HS-27A (cell line): ENCODE results near the gene RALGDS.
"Not testable (repeated sequence)": the region's sequence is repeated elsewhere in the genome, so short reads cannot be mapped to it uniquely, and the experiment has no call there.

Experiments used
- DNase-seq: peaks from one replicate; pipeline ENCODE4 v3.0.0-alpha.2; 2012; ENCODE audit warnings: low read depth, missing footprints

Gene RALGDS

GRCh38 chr9:133121198-133121914 lies at the start of gene RALGDS:
Gene RALGDS, minus strand, starts transcription at chr9:133121240. Its CDS starts 86 bp downstream, at chr9:133121154.
- no peak for DNase-seq

DNA sequence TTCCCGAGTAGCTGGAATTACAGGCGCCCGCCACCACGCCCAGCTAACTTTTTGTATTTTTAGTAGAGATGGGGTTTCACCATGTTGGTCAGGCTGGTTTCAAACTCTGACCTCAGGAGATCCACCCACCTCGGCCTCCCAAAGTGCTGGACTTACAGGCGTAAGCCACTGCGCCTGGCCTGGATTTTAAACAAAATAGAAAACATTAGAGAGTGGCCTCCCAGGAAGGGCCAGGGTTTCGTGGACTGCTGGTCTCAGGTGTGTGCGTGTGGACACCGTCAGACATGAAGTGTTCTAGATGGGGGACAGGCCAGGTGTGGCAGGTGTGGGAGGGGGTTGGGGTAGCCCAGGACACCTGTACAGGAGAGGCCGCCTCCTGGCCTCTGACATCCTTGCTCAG lies 49.7 kb upstream of the RALGDS start:
- DNase-seq, result no peak

DNA sequence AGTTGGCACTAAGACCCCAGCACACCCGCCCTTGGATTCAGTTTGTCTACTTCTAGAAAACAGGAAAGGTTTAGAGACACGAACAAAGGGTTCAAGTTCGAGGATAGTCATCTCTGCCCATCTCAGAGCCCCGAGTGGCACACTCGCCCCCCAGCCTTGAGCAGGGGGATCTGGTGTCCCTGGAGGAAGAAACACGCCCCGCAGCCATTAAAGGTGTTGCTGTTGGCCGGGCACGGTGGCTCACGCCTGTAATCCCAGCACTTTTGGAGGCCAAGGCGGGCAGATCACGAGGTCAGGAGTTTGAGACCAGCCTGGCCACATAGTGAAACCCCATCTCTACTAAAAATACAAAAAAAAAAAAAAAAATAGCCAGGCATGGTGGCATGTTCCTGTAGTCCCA lies 48.6 kb upstream of the RALGDS start:
- not testable (repeated sequence) for DNase-seq

DNA sequence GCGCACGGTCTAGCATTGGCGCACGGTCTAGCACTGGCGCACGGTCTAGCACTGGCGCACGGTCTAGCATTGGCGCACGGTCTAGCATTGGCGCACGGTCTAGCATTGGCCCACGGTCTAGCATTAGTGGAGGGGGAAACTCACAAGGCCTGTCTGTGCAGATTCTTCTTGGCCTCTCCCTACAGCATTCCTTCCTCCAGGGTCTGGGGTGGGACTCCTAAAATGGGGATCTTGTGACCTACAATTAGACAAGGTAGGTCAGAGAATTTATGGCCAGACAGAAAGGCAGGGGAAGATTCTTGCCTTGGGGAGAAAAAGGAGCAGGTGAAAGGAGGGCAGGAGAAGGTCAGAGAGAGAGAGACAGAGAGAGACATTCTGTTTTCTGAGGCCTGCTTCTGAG lies 48.1 kb upstream of the RALGDS start:
- no peak for DNase-seq

- no peak for DNase-seq
These were observed 47.4 kb upstream of the RALGDS start for GRCh38 chr9:133168432-133168831.

GRCh38 chr9:133167769-133168168 lies 46.7 kb upstream of the RALGDS start:
- no peak for DNase-seq

DNA sequence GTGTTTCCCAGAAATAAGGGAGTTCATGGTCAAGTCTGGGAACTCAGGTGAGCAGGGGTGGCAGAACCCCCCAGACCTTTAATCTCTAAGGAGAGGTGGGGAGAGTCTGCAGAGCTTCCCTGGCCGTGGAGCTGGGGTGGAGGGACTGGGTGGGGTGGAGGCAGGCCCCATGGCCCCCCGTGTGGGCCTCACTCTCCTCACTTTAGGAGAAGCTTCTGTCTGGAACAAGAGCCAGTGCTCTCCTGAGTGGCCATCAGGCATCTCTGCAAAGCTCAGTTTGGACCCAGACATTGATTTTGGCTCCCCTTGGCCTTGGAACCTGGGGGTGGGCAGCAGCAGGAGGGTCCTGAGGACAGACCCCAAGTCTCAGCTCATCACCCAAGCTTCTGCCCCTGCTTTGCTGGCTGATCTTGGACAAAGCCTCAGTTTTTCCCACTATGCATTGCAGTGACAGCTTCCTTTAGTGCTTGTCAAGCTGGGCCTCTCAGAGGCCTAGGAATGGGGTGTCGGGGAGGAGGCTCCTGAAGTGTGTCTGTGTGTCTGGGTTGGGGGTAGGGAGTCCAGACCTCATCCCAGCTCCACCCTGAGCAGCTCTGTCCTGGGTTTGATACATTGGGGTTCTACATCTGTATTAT lies 46.2 kb upstream of the RALGDS start:
- no peak for DNase-seq

DNA sequence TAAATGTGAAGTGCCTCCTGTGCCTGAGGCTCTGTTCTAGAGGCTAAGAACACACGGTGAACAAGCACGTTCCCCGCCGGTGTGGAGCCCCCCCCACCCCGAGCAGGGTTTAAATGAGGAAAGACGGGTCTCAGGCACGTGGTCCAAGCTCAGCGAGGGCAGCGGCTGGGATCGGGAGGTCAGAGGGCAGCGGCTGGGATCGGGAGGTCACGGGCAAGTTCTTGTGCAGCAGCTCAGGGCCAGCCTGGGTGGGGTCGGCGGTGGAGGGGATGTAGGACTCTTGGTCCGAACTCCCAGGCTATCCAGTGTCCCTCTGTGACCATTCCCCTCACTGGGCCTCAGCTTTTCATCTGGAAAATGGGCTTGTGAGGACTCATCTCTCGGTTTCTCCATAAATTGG lies 45.4 kb upstream of the RALGDS start:
- no peak for DNase-seq

GRCh38 chr9:133165452-133165730 lies 44.4 kb upstream of the RALGDS start:
- DNase-seq, result no peak

DNA sequence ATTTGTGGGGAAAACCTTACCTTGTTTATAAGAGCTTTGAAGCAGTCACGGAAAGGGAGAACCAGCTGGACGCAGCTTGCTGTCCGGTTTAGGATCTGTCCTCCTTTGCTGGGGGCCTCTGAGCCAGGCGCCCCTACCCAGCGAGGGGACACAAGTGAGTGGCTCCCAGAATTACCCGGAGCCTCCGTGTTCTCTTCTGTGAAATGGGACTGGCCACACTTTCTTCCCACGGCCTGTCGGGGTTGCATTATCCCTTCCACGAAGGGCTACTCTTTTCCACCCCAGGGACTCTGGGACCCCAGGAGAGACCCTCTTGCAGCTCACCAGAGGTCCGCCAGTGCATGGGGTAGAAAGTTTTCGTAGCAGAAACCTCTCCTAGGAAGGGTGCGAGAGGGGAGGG lies 43.2 kb upstream of the RALGDS start:
- no peak for DNase-seq

DNA sequence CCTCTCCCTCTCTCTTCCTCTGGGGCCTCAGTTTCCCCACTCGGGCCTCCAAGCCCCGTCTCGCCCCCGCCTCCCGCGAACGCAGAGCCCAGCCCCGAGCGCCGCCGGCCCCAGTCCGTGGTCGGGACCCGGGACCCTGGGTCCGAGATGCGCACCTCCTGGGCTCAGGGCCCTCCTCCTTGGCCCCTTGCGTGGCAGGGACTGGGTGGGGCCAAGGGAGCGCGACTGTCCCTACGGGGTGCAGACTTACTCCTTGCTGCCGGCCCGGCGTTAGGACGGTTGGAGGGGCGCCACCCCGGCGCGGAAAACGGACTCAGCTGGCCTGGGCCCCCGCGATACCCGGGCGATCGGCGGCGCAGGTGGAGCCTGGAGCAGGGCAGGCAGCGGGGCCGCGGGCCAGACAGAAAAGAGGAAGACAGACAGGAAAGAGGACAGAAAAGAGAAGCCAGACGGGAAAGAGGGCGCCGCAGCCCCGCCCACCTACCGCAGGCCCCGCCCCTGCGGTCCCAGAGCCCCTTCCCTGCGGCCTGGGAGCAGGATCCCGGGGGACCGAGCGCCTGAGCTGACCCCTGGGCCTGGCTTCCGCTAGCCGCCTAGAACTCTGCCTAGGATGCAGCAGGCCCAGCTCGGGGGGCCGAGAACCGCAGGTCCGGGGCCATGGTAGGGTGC lies 42.6 kb upstream of the RALGDS start, which contains the start of gene GBGT1:
TSS of gene GBGT1 (minus strand) at position 411 of the 669 bp plus-strand sequence. CDS start 1,502 bp downstream, outside the sequence.
- DNase-seq, result no peak

DNA sequence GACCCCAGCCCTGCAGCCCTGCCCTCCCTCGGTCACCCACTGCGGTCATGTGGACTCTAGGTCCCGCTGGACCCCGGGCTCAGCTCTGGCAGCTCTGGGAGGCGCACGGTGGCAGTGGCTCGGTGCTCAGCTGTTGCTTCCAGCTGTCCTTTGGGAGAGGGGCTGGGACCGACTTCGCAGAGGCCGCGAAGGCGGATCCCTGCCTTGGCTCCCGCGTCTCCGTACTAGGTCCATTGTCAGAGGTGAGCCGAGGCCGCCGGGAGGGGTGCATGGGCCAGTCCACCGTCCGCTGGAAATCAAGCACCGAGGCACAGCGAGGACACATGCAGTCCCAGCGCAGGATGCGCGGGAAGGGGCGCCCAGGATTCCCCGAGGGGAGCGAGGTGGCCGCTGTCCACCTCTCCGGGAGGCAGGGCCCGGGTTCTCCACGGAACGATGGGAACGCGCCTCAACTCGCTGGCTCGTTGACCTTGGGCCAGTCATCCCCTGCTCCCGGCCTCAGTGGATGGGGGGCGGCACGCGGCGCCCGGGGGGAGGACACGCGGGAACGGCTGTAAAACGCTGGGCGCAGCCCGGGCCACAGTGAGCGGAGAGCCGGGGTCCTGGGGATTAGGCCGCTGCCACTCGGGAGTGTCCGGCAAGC lies 41.9 kb upstream of the RALGDS start:
- no peak for DNase-seq

DNA sequence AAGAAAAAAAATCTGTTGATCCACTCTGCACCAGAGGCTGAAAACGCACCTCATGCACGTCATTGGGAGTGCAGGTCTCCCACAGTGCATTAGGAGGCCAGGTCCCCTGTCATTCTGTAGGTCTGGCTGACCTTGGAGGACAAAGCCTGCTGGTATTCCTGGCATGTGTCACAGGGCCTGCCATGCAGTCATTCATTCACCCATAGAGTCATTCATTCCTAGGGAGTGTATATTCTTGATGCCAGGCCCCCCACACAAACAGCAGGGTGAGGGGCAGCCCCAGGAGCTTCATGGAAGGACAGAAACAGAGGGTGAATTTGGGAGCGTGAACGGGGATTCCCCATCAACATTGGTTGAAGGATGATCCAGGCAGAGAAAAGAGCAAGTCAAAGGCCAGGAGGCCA lies 40.5 kb upstream of the RALGDS start:
- DNase-seq, result no peak

- no peak for DNase-seq
These were observed 39.9 kb upstream of the RALGDS start for GRCh38 chr9:133160742-133161546.

DNA sequence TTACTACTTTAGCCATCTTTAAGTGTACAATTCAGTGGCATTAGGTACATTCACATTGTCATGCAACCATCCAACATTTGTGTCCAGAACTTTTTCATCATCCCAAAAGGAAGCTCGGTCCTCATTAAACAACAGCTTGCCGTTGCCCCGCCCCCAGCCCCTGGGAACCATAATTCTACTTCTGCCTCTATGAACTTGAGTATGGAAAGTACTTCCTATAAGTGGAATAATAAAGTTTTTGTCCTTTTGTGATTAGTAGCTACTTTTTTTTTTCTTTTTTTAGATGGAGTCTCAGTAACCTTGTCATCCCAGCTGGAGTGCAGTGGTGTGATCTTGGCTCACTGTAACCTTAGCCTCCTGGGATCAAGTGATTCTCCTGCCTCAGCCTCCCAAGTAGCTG lies 37.7 kb upstream of the RALGDS start:
- DNase-seq, result no peak

DNA sequence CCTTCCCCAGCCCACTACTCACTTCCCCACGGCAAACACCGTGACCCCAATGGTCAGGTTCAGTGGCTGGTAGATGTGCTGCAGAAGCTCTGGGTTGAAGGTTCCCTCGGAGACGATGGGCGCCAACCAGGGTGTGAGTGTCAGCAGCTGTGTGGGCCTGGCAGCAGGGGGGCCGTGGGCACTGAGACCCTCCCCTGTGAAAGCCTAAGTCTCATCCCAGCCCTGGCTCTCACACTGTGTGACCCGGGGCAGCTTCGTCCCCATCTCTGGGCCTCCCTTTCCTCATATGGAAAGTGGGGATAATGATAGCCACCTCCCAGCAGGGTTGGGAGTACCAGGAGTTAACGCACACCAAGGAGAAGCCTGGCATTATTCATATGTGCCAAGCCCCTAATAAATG lies 34.1 kb upstream of the RALGDS start:
- no peak for DNase-seq

- no peak for DNase-seq
These were observed 33.3 kb upstream of the RALGDS start for GRCh38 chr9:133154097-133154989.

DNA sequence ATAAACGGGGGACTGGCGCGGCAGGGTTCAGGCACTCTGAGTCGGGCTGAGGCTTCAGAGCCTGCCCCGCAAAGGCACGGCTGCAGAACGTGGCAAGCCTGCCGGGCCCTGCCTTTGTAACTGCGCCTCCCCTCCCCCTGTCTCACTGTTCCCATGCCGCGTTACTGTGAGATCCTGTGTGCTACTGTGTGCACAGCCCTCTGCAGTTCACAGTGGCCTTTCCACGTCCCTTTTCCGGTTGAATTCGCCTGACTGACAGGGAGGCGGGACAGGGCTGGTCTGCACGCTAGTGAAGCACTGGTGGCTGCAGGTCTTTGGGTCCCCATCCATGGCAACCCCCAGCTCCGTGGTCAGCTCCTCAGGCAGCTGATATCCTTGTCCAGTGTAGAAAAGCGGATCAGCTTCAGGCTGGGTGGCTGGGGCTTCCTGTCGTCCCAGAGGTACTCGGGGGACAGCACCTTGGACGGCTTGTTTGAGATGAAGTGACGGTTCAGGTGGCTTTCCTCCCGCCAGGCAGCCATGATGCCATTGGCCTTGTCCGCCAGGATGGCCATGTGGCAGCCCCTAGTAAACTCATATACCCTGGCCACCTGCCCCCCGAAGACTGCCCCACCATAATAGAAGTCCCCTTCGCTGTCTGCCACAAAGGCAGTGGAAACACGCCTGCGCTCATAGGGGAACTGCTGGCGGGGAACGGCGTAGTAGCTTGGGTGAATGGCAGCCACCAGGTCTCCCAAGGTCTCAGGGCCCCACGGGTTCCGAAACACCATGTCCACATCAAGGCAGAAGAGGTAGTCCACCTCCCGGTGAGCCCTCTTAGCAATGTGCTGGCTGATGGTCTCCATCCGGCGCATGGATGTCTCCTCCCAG lies 32.4 kb upstream of the RALGDS start:
- DNase-seq, result no peak

DNA sequence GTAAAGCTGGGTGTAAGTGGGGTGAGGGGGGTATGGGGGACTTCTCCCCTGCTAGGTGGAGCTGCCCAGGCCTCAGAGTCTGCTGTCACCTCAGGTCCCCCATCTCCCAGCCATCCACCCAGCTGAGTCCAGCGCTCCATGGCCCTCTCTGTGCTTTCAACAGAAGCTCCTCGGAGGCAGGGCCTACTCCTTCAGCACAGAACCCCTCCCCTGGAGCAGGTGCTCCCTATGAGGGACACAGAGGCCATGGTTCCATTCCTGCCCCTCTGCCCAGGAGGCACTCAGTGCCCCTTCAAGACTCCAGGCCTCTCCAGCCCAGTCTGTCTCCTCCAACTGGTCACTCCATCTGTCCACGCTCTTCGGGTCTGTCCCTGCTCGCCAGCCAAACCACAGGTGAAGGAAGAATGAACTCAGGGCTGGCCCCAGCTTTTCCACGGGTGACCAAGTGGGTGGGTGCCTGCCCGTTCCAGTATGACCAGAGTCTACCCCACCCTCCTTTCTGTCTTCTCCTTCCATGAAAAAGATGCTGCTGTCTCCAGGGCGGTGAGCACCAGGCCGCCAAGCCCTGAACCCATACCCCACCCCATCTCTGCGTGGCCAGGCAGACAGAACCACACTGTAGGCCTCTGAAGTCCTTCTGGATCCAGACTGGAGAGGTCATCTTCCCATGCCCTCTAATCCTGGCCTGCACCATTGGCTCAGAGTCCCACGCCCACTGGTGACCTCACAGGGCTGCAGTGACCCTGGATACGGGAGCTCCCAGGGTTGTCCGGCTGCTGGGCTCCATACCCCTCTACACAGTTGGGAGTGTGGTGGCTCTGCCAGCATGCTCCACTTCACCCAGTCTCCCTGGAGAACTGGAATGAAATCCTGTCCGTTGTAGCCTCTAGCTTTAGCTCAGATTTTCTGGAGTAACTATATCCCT lies 30.8 kb upstream of the RALGDS start:
- no peak for DNase-seq
